Measurements from ENCODE around the gene PTRH1.

Gene PTRH1

DNA sequence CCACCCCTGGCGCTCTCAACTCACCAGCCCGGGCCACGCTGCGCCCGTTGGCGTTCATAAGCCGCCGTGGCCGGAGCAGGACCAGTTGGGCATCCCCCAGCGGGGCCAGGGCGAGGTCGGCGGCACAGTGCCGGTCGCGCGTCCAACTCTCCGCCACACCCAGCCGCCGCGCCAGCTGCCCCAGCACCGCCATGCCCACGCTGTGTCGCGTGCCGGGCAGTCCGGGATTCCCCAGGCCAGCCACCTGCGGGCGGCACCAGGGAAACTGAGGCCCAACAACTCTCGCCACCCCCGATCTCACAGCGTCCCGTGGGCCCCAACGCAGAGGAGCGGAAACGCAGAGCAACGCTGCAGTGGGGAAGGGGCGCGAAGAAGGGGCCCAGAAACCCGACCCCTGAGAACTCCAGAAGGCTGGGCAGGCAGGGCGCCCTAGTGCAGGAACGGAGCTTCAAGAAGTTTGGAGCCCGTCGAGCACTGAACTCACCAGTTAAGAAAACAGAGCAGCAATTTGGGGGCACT, 453 bp downstream of the PTRH1 start:
- Histone ChIP-seq H3K4me3 (ENCODE audit: low read length) (peak overlapping the region; percentile 93), H3K9me3 (ENCODE audit: control insufficient read depth, insufficient read depth, low read length) (no peaks in the 10 kb centered on the region), H3K4me2 (ENCODE audit: low read length) (peak overlapping the region; percentile 96), H3K27me3 (ENCODE audit: control insufficient read depth, low read length) (no peaks in the 10 kb centered on the region), H3K9me2 (replicated peaks; ENCODE audit: control insufficient read depth, low read length) (no peaks in the 10 kb centered on the region), H3K36me3 (ENCODE audit: control insufficient read depth, low read length) (no peaks in the 10 kb centered on the region), H3K27ac (ENCODE audit: low read depth, low read length) (no peak overlapping the region), H4K20me1 (ENCODE audit: control insufficient read depth, insufficient read depth, low read depth, low read length) (no peaks in the 10 kb centered on the region), H3K4me1 (ENCODE audit: control insufficient read depth, low read length) (peaks cover 17% of the 10 kb centered on the region), H3K79me2 (ENCODE audit: control insufficient read depth, low read length) (no peaks in the 10 kb centered on the region), H3F3A (ENCODE audit: control insufficient read depth, insufficient read depth) (no peaks in the 10 kb centered on the region)
- TF ChIP-seq EZH2phosphoT487 (IDR thresholded peaks at IDR 0.05; ENCODE audit: borderline replicate concordance, low read length): no peak
- TF ChIP-seq, protein P1, sequence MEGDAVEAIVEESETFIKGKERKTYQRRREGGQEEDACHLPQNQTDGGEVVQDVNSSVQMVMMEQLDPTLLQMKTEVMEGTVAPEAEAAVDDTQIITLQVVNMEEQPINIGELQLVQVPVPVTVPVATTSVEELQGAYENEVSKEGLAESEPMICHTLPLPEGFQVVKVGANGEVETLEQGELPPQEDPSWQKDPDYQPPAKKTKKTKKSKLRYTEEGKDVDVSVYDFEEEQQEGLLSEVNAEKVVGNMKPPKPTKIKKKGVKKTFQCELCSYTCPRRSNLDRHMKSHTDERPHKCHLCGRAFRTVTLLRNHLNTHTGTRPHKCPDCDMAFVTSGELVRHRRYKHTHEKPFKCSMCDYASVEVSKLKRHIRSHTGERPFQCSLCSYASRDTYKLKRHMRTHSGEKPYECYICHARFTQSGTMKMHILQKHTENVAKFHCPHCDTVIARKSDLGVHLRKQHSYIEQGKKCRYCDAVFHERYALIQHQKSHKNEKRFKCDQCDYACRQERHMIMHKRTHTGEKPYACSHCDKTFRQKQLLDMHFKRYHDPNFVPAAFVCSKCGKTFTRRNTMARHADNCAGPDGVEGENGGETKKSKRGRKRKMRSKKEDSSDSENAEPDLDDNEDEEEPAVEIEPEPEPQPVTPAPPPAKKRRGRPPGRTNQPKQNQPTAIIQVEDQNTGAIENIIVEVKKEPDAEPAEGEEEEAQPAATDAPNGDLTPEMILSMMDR (IDR thresholded peaks at IDR 0.05; ENCODE audit: low read depth, low read length, poor library complexity, severe bottlenecking): no peak

GRCh38 chr9:127714020-127714750, 1.3 kb downstream of the PTRH1 start:
- peak overlapping the region; percentile 31 for H3K4me3 ChIP-seq (ENCODE audit: low read length)
- no peaks in the 10 kb centered on the region for H3K36me3 ChIP-seq (ENCODE audit: control insufficient read depth, low read length)
- H3K9me2 ChIP-seq (replicated peaks; ENCODE audit: control insufficient read depth, low read length): no peaks in the 10 kb centered on the region
- peak overlapping the region; percentile 96 for H3K4me2 ChIP-seq (ENCODE audit: low read length)
- no peaks in the 10 kb centered on the region for H3K9me3 ChIP-seq (ENCODE audit: control insufficient read depth, insufficient read depth, low read length)
- TF ChIP-seq, protein P1 (IDR thresholded peaks at IDR 0.05; ENCODE audit: low read depth, low read length, poor library complexity, severe bottlenecking): no peak
- TF ChIP-seq EZH2phosphoT487 (IDR thresholded peaks at IDR 0.05; ENCODE audit: borderline replicate concordance, low read length): no peak
- peaks cover 9% of the 10 kb centered on the region for H3K4me1 ChIP-seq (ENCODE audit: control insufficient read depth, low read length)
- H3K79me2 ChIP-seq (ENCODE audit: control insufficient read depth, low read length): no peaks in the 10 kb centered on the region
- no peaks in the 10 kb centered on the region for H3K27me3 ChIP-seq (ENCODE audit: control insufficient read depth, low read length)
- no peaks in the 10 kb centered on the region for H3F3A ChIP-seq (ENCODE audit: control insufficient read depth, insufficient read depth)
- no peaks in the 10 kb centered on the region for H4K20me1 ChIP-seq (ENCODE audit: control insufficient read depth, insufficient read depth, low read depth, low read length)
- no peak overlapping the region for H3K27ac ChIP-seq (ENCODE audit: low read depth, low read length)

DNA sequence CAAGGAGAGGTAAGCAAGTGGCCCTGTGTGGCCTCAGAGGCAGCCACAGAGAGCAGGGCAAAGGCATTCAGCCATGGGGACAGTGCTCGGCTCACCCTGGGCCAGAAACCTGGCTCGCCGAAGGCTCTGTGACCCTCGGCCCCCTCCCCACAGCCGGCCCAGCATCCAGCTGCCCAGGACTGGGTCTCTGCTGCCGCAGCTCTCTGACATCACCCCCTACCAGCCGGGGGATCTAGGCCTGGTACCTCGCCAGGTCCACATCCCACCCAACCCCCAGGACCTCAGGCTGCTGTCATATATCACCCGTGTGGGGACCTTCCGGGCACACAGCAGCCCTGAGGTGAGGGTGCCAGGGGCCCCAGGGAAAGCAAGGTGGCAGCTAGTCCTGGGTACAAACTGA, 2.6 kb downstream of the PTRH1 start:
- no peak overlapping the region for H3K4me2 ChIP-seq (ENCODE audit: low read length)
- H3K27me3 ChIP-seq (ENCODE audit: control insufficient read depth, low read length): no peaks in the 10 kb centered on the region
- peaks cover 6% of the 10 kb centered on the region for H3K4me1 ChIP-seq (ENCODE audit: control insufficient read depth, low read length)

More for the DNA sequence above, 2.6 kb downstream of the PTRH1 start:
- Histone ChIP-seq H3K36me3 (ENCODE audit: control insufficient read depth, low read length) (no peaks in the 10 kb centered on the region), H3K9me3 (ENCODE audit: control insufficient read depth, insufficient read depth, low read length) (no peaks in the 10 kb centered on the region), H3K27ac (ENCODE audit: low read depth, low read length) (no peak overlapping the region), H3K4me3 (ENCODE audit: low read length) (no peak overlapping the region), H4K20me1 (ENCODE audit: control insufficient read depth, insufficient read depth, low read depth, low read length) (no peaks in the 10 kb centered on the region), H3F3A (ENCODE audit: control insufficient read depth, insufficient read depth) (no peaks in the 10 kb centered on the region), H3K79me2 (ENCODE audit: control insufficient read depth, low read length) (no peaks in the 10 kb centered on the region), H3K9me2 (replicated peaks; ENCODE audit: control insufficient read depth, low read length) (no peaks in the 10 kb centered on the region)
- no peak for TF ChIP-seq EZH2phosphoT487 (IDR thresholded peaks at IDR 0.05; ENCODE audit: borderline replicate concordance, low read length)
- TF ChIP-seq, protein P1 (IDR thresholded peaks at IDR 0.05; ENCODE audit: low read depth, low read length, poor library complexity, severe bottlenecking): no peak

Measured in DOHH2 (cell line).